ENCODE results near the gene MAN2B2.

MAN2B2 gene

GRCh38 chr4:6568148-6568547 is 6.8 kb upstream of the MAN2B2 start:
- DNase-seq (ENCODE audit: low read depth): no peak

- DNase-seq (ENCODE audit: low read depth): no peak
These were observed 6.2 kb upstream of the MAN2B2 start for GRCh38 chr4:6568689-6569332.

GRCh38 chr4:6571608-6572007 is 3.4 kb upstream of the MAN2B2 start:
- no peak for DNase-seq (ENCODE audit: low read depth)

GRCh38 chr4:6573551-6573950 is 1.4 kb upstream of the MAN2B2 start:
- no peak for DNase-seq (ENCODE audit: low read depth)

- DNase-seq (ENCODE audit: low read depth): no peak
These were observed 823 bp upstream of the MAN2B2 start for GRCh38 chr4:6573986-6574746.

- DNase-seq (ENCODE audit: low read depth): no peak
These were observed 683 bp downstream of the MAN2B2 start for GRCh38 chr4:6575503-6576240.

- DNase-seq (ENCODE audit: low read depth): no peak
These were observed 1.5 kb downstream of the MAN2B2 start for GRCh38 chr4:6576512-6576911.

GRCh38 chr4:6576932-6577331 is 1.9 kb downstream of the MAN2B2 start:
- DNase-seq (ENCODE audit: low read depth): no peak

GRCh38 chr4:6577409-6577808 is 2.4 kb downstream of the MAN2B2 start:
- DNase-seq (ENCODE audit: low read depth): no peak

GRCh38 chr4:6578221-6578620 is 3.2 kb downstream of the MAN2B2 start:
- DNase-seq (ENCODE audit: low read depth): no peak

- no peak for DNase-seq (ENCODE audit: low read depth)
These were observed 5.4 kb downstream of the MAN2B2 start for GRCh38 chr4:6580353-6580752.

GRCh38 chr4:6581566-6582121 is 6.7 kb downstream of the MAN2B2 start:
- no peak for DNase-seq (ENCODE audit: low read depth)

GRCh38 chr4:6582889-6583490 is 8.0 kb downstream of the MAN2B2 start:
- DNase-seq (ENCODE audit: low read depth): no peak

GRCh38 chr4:6584865-6585264 is 9.9 kb downstream of the MAN2B2 start:
- DNase-seq (ENCODE audit: low read depth): no peak

GRCh38 chr4:6586715-6587325 is 11.8 kb downstream of the MAN2B2 start:
- DNase-seq (ENCODE audit: low read depth): no peak

- DNase-seq (ENCODE audit: low read depth): no peak
These were observed 14.5 kb downstream of the MAN2B2 start for GRCh38 chr4:6589444-6589843.

GRCh38 chr4:6591313-6591712 is 16.3 kb downstream of the MAN2B2 start:
- DNase-seq (ENCODE audit: low read depth): no peak

- no peak for DNase-seq (ENCODE audit: low read depth)
These were observed 16.8 kb downstream of the MAN2B2 start for GRCh38 chr4:6591781-6592180.

- no peak for DNase-seq (ENCODE audit: low read depth)
These were observed 18.0 kb downstream of the MAN2B2 start for GRCh38 chr4:6592804-6593563.

- no peak for DNase-seq (ENCODE audit: low read depth)
These were observed 19.4 kb downstream of the MAN2B2 start for GRCh38 chr4:6594341-6594740.

- no peak for DNase-seq (ENCODE audit: low read depth)
These were observed 19.9 kb downstream of the MAN2B2 start for GRCh38 chr4:6594826-6595355.
